Right cardiac atrium (tissue), 5 donors: ENCODE results near the gene NIPA2. TPM values are rescaled to one million over a fixed set of nuclear protein-coding genes. Genes with fewer than 3 reads are reported as not detected.

ENCODE experiments used
- ATAC-seq, 2 donors: fragments of 200-7000 bp; cut with Tn5 transposase; one replicate each; pipeline versions ENCODE4 v1.8.0 to v1.9.1; 2020; ENCODE audit warnings: moderate library complexity in 2 of 2, mild to moderate bottlenecking in 1 of 2
- DNase-seq, 3 donors: peaks; one replicate each; pipeline ENCODE4 v3.0.0-alpha.2; 2020
- H3K27ac ChIP-seq: one replicate; pipeline ENCODE4 v1.5.1; 2013; ENCODE audit warnings: mild to moderate bottlenecking, low read length, control low read depth, moderate library complexity
- H3K27me3 ChIP-seq: one replicate; pipeline ENCODE4 v1.6.1; 2013; ENCODE audit not compliant: control insufficient read depth, insufficient read depth
- H3K4me1 ChIP-seq: one replicate; pipeline ENCODE4 v1.6.1; 2013; ENCODE audit warnings: low read length; ENCODE audit not compliant: control insufficient read depth, insufficient read depth
- H3K4me3 ChIP-seq: one replicate; pipeline ENCODE4 v1.5.1; 2013; ENCODE audit warnings: low read length, control low read depth
- H3K9me3 ChIP-seq: one replicate; pipeline ENCODE4 v1.6.1; 2013; ENCODE audit warnings: low read length; ENCODE audit not compliant: control insufficient read depth
- WGBS: extraction: QIAGEN DNeasy Blood & Tissue Kit; methylation state at CpG from one replicate; pipeline ENCODE4 v1.1.7; 2013; 5-methylcytosine and 5-hydroxymethylcytosine counted together
- intact Hi-C, 4 donors: fragments of 100-400 bp; cut with DNase I; formaldehyde crosslinking; loops; one replicate each; pipeline versions ENCODE4 v1.11.0 to v1.14.0; 2022 to 2023
- polyA plus RNA-seq: library from polyadenylated mRNA; stranded (reverse); fragments of 200-250 nt; gene quantifications from one replicate; pipeline ENCODE4 v1.2.3, GENCODE V29; 2013
- total RNA-seq, 4 donors: library from RNA; stranded (reverse); fragmentation: NEBNext Ultra II Directional; extraction: Animal tissue kit (Norgen Biotek cat#: 25700); gene quantifications; one replicate each; pipeline ENCODE4 v1.2.1, GENCODE V29; 2021
- donor health status: healthy with polysubstance abuse.
- donor health status: DM: no; HTN: yes; CAD: no.
- donor health status: DM: no; HTN: no; CAD: no.
- donor health status: DM: no; HTN: yes; CAD: no; lungs with severe emphysema.
- donor health status: DM: yes; HTN: yes; CAD: no.

Gene NIPA2
- total and polyA plus RNA-seq, 5 donors = 9.9 to 29.9 (median 23.8) TPM

- peak; percentile 27 to 32 for ATAC-seq
- intact Hi-C loops = no loop called here
These were observed 65.6 kb downstream of the NIPA2 start for GRCh38 chr15:22903961-22904534.

GRCh38 chr15:22904736-22905135, 66.3 kb downstream of the NIPA2 start:
- Histone ChIP-seq H3K4me3 (no peak overlapping the region), H3K27me3 (no peaks in the 10 kb centered on the region), H3K4me1 (no peaks in the 10 kb centered on the region), H3K27ac (no peak overlapping the region), H3K9me3 (no peaks in the 10 kb centered on the region)
- 72% methylated on average over 11 of the region's 11 CpGs for WGBS
- DNase-seq (no peak), ATAC-seq (no peak)
- intact Hi-C loops = no loop called here

More at GRCh38 chr15:22903961-22904534, 65.6 kb downstream of the NIPA2 start:
- Histone ChIP-seq H3K4me3 (no peak overlapping the region), H3K9me3 (no peaks in the 10 kb centered on the region), H3K27ac (no peak overlapping the region), H3K27me3 (no peaks in the 10 kb centered on the region), H3K4me1 (no peaks in the 10 kb centered on the region)
- DNase-seq = no peak
- WGBS = 85% methylated on average over 19 of the region's 19 CpGs

GRCh38 chr15:22907161-22907950, 68.9 kb downstream of the NIPA2 start:
- ATAC-seq (no peak), DNase-seq (no peak)
- Histone ChIP-seq H3K4me3 (no peak overlapping the region), H3K27me3 (no peaks in the 10 kb centered on the region), H3K9me3 (no peaks in the 10 kb centered on the region), H3K4me1 (no peaks in the 10 kb centered on the region), H3K27ac (no peak overlapping the region)
- intact Hi-C loops = no loop called here
- 90% methylated on average over 16 of the region's 16 CpGs for WGBS

- Histone ChIP-seq H3K4me1 (no peaks in the 10 kb centered on the region), H3K9me3 (no peaks in the 10 kb centered on the region), H3K4me3 (no peak overlapping the region), H3K27ac (no peak overlapping the region), H3K27me3 (no peaks in the 10 kb centered on the region)
- DNase-seq (no peak), ATAC-seq (no peak)
- intact Hi-C loops = no loop called here
- WGBS = 95% methylated on average over 9 of the region's 9 CpGs
These were observed 70.4 kb downstream of the NIPA2 start for GRCh38 chr15:22908830-22909229.

- Histone ChIP-seq H3K4me3 (no peak overlapping the region), H3K27me3 (no peaks in the 10 kb centered on the region), H3K4me1 (no peaks in the 10 kb centered on the region), H3K9me3 (no peaks in the 10 kb centered on the region), H3K27ac (no peak overlapping the region)
- ATAC-seq (no peak), DNase-seq (no peak)
- WGBS = 89% methylated on average over 8 of the region's 8 CpGs
- intact Hi-C loops = no loop called here
These were observed 72.8 kb downstream of the NIPA2 start for GRCh38 chr15:22911306-22911705.

- Histone ChIP-seq H3K4me1 (no peaks in the 10 kb centered on the region), H3K4me3 (no peak overlapping the region), H3K9me3 (no peaks in the 10 kb centered on the region), H3K27me3 (no peaks in the 10 kb centered on the region), H3K27ac (no peak overlapping the region)
- no peak for DNase-seq
- WGBS = 94% methylated on average over 12 of the region's 12 CpGs
- intact Hi-C loops = no loop called here
- no peak for ATAC-seq
These were observed 73.8 kb downstream of the NIPA2 start for GRCh38 chr15:22912256-22912655.

- Histone ChIP-seq H3K27ac (no peak overlapping the region), H3K27me3 (no peaks in the 10 kb centered on the region), H3K4me3 (no peak overlapping the region), H3K9me3 (no peaks in the 10 kb centered on the region), H3K4me1 (no peaks in the 10 kb centered on the region)
- 97% methylated on average over 13 of the region's 13 CpGs for WGBS
- intact Hi-C loops = no loop called here
- ATAC-seq (no peak), DNase-seq (no peak)
These were observed 75.3 kb downstream of the NIPA2 start for GRCh38 chr15:22913646-22914380.

GRCh38 chr15:22915866-22916515, 77.5 kb downstream of the NIPA2 start:
- 96% methylated on average over 25 of the region's 25 CpGs for WGBS
- ATAC-seq (no peak), DNase-seq (no peak)
- Histone ChIP-seq H3K4me1 (no peaks in the 10 kb centered on the region), H3K27ac (no peak overlapping the region), H3K27me3 (no peaks in the 10 kb centered on the region), H3K4me3 (no peak overlapping the region), H3K9me3 (no peaks in the 10 kb centered on the region)
- intact Hi-C loops = no loop called here

- intact Hi-C loops = no loop called here
- DNase-seq = no peak
- Histone ChIP-seq H3K9me3 (no peaks in the 10 kb centered on the region), H3K4me1 (no peaks in the 10 kb centered on the region), H3K27me3 (no peaks in the 10 kb centered on the region), H3K4me3 (no peak overlapping the region), H3K27ac (no peak overlapping the region)
- WGBS = 95% methylated on average over 36 of the region's 36 CpGs
- ATAC-seq = peak in 1 of 2 donors; percentile 19
These were observed 78.3 kb downstream of the NIPA2 start for GRCh38 chr15:22916606-22917350.

GRCh38 chr15:22917556-22917955, 79.1 kb downstream of the NIPA2 start:
- H3K27me3 ChIP-seq = no peaks in the 10 kb centered on the region
- H3K9me3 ChIP-seq = no peaks in the 10 kb centered on the region
- no peak overlapping the region for H3K4me3 ChIP-seq
- no peak for DNase-seq
- no peaks in the 10 kb centered on the region for H3K4me1 ChIP-seq
- no peak for ATAC-seq
- 95% methylated on average over 18 of the region's 18 CpGs for WGBS
- H3K27ac ChIP-seq = no peak overlapping the region
- intact Hi-C loops = no loop called here
